Stimulated activated memory B cell treated with anti-CD40 and anti-IgM and Interleukin-4, amounts not matched to agents 10 μg/mL and 1 μg/mL and 100 μg/mL, for 72 hours (primary cell): Measurements from ENCODE around the gene PITX2.

Source experiments
- ATAC-seq: fragments of 150-1000 bp; cut with Tn5 transposase; 2 replicates; pipeline ENCODE4 v1.10.0; 2021
- H3K27ac Mint-ChIP-seq: one replicate; pipeline ENCODE4 v1.8.0; 2022; ENCODE audit warnings: mild to moderate bottlenecking, mixed read lengths
- H3K27me3 Mint-ChIP-seq: one replicate; pipeline ENCODE4 v1.8.0; 2022; ENCODE audit warnings: mixed read lengths
- H3K36me3 Mint-ChIP-seq: one replicate; pipeline ENCODE4 v1.8.0; 2022; ENCODE audit warnings: mixed read lengths
- H3K4me1 Mint-ChIP-seq: one replicate; pipeline ENCODE4 v1.8.0; 2022; ENCODE audit warnings: mixed read lengths
- H3K4me3 Mint-ChIP-seq: one replicate; pipeline ENCODE4 v1.8.0; 2022; ENCODE audit warnings: mild to moderate bottlenecking, moderate library complexity, mixed read lengths
- H3K9me3 Mint-ChIP-seq: one replicate; pipeline ENCODE4 v1.8.0; 2022; ENCODE audit warnings: mixed read lengths

PITX2 gene

DNA sequence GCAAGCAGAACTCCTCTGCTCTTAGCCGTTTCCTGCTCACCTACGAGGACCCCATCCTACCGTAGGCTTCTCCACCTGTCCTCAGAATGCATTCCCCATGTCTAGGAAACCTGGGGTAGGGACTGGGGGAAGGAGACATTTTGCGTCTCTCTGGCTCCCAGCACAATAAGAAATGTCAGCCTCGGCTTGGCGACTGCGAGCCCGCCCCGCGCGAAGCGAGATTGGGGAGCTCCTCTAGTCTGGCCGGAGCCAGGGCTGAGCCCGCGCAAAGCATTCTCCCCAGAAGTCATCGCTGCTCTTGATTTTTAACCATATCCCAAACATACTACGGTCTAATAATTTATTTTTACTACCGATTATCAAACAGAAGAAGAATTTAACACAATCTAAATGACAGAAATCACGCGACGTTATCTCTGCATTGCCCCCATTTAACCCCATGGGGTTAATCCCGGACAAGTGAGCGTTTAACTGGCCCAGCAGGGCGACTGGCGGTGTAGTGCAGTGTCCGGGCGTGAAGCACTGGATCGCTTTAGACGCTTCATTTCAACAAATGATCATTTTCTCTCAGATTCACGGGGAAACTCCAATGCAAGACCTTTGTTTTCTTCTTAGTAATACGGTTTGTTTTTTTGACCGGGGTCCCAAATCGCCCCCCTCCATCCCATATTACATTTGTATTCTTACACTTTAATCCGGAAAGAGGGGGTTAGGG lies 8.0 kb upstream of the PITX2 start:
- peaks cover 8% of the 10 kb centered on the region for H3K4me1 Mint-ChIP-seq
- no peak overlapping the region for H3K27ac Mint-ChIP-seq
- H3K27me3 Mint-ChIP-seq: peaks cover 91% of the 10 kb centered on the region
- H3K9me3 Mint-ChIP-seq: peaks cover 4% of the 10 kb centered on the region
- H3K36me3 Mint-ChIP-seq: no peaks in the 10 kb centered on the region
- ATAC-seq: no peak
- H3K4me3 Mint-ChIP-seq: no peak overlapping the region

DNA sequence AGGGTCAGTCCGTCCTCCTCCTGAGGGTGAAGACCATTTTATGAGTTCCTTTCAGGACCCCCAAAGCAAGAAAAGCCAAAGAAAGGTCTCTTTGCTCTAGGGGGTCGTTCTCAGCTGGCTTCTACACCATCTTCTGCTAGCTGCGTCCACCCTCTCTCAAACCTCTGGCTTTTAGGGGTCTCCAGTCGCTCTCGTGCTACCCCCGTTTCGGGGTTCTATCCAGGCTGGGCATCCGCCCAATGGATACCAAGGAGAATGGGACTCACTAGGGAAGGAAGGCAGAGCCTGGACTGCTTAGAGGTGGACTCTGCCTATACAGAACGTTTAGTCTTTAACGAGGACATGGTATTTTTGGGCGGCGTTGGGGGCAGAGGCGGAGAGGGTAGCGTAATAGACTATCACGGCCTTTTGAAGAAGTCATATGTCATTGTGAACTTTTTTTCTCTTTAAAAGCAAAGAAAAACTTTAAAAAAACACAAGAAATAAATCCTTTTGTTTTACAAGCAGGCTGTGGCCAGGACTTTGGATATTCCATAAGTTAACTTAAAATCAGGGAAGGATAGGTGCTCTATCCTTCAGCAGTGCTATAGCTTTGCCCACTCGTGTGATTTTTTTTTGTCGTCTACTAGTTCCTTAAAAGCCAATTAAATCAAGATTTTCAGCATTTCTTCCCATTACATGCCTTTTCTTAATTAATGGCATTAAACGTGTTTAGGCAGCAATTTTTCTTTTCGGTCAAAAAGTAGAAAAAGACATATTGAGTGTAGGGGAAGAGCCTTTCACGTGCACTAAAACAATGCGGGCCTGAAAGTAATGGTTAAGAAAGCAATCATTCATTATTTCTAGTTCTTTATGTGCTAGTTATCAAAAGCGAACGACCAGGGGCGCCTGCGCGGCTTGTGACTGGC lies 7.2 kb upstream of the PITX2 start:
- Mint-ChIP-seq H3K27me3 (peaks cover 96% of the 10 kb centered on the region), H3K9me3 (peaks cover 4% of the 10 kb centered on the region), H3K4me1 (peaks cover 8% of the 10 kb centered on the region), H3K36me3 (no peaks in the 10 kb centered on the region), H3K4me3 (no peak overlapping the region), H3K27ac (no peak overlapping the region)
- no peak for ATAC-seq

DNA sequence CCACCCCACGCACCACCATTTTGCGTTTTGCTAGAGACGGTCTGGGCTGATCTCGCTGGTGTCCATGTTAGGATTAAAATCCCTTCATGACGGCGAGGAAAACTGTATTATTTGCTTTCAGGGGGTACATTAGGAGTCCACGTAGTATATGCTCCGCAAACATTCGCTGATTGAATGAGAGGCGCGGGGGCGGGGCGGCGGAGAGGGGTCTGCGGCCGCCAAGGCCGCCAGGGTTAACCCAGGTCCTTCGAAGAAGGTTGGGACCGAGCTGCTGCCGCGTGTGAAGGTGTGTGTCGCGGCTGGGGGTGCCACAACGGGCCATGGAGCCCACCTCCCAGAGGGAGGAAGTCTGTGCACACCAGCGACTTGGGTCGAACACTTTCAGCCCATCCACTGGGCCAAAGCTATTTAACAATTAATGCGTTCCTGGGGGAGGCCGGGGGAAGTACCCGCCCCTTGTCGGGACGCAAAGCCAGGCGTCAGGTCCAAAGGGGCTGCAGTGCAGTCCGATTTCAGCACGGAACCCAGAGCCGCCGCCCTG lies 6.4 kb upstream of the PITX2 start:
- Mint-ChIP-seq H3K4me3 (no peak overlapping the region), H3K27me3 (peaks cover 96% of the 10 kb centered on the region), H3K36me3 (no peaks in the 10 kb centered on the region), H3K27ac (no peak overlapping the region), H3K9me3 (peaks cover 2% of the 10 kb centered on the region), H3K4me1 (peaks cover 8% of the 10 kb centered on the region)
- ATAC-seq: no peak

DNA sequence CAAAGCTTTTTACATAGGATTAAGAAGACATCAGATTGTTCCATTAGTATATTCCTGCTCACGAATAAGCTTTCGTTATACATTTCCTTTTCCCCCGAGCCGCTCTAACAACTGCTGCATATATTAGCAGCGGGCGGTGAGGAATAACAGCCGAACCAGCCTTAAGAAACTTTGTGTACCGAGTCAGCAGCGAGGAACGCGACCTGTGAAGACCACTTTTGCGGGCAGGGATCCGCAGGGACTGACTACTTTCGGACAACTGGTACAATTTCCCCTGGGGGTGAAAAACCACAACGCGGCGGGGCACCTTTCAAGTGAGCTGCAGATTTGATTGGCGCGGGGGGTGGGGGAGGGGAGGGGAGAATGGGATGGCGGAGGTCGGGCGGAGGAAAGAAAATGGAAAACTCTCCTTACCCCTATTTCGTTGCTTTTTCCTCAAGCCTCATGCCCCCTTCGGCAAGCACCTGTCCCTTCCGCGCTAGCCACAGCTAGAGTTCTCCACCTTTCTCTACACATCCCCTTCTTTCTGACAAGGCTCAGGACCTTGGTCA lies 5.9 kb upstream of the PITX2 start:
- Mint-ChIP-seq H3K4me3 (no peak overlapping the region), H3K27me3 (peaks cover 96% of the 10 kb centered on the region), H3K27ac (no peak overlapping the region), H3K9me3 (peaks cover 2% of the 10 kb centered on the region), H3K4me1 (peaks cover 8% of the 10 kb centered on the region), H3K36me3 (no peaks in the 10 kb centered on the region)
- no peak for ATAC-seq

DNA sequence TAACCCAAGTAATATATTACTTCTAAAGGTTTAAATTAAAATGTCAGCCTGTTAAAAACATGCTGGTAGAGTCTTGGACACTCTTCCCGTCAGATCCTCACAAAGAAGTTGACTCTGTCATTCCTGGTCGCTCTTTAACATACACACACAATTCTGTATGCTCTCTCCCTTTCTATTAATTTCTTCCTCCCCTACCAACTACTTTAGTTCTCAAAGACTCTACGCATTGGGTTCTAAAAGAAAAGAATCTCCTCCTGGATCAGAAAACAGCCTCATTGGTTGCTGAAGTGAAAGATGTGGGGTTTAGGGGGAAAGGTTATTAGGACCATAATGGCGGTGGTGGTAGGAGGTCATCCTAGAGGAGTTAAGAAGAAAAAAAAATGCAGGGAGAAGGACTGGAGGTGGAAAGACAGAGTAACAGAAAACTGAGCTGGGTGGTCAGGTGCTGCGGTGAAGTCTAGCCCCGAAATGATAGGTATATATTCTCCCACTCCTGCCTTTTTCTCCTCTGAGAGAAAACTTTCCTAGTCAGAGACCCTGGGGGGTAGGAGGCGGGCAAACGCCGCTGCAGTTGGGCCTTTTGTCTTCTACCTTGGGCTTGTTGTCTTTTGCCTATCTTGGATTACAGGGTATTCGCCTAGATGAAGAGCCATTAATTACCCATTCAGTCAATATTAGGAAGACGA lies 5.2 kb upstream of the PITX2 start:
- ATAC-seq: no peak
- Mint-ChIP-seq H3K27ac (no peak overlapping the region), H3K4me1 (peaks cover 8% of the 10 kb centered on the region), H3K9me3 (peaks cover 2% of the 10 kb centered on the region), H3K4me3 (no peak overlapping the region), H3K36me3 (no peaks in the 10 kb centered on the region), H3K27me3 (peaks cover 96% of the 10 kb centered on the region)

DNA sequence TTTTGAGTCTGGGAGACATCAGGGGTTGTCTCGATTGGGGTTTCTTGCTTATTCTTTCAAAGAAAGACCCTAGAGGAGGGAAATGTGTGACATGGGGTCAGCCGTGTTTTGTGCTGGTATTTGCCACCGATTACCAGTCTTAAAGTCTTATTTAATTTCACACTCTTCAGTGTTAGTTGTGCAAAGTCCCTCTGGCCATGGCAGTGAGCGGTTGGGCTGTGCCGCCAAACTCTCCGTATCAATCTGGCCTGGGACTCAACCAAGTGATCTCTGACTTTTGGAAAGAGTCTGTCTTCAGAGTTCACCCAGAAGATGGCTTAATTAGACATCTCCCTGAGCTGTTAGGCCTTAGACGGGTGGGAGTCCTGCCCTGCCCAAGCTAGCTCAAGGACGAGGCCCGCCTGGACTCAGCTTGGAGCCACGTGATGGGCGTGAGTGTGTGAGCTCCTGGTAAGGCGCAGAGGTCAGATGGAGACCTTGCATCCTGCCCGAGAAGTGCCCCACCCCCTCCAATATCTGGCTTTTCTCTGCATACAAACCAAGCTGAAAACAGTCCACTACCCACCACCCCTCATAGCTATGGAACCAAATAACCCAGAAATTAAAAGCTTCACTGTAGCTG lies 3.8 kb upstream of the PITX2 start:
- Mint-ChIP-seq H3K27ac (no peak overlapping the region), H3K27me3 (peaks cover 96% of the 10 kb centered on the region)

DNA sequence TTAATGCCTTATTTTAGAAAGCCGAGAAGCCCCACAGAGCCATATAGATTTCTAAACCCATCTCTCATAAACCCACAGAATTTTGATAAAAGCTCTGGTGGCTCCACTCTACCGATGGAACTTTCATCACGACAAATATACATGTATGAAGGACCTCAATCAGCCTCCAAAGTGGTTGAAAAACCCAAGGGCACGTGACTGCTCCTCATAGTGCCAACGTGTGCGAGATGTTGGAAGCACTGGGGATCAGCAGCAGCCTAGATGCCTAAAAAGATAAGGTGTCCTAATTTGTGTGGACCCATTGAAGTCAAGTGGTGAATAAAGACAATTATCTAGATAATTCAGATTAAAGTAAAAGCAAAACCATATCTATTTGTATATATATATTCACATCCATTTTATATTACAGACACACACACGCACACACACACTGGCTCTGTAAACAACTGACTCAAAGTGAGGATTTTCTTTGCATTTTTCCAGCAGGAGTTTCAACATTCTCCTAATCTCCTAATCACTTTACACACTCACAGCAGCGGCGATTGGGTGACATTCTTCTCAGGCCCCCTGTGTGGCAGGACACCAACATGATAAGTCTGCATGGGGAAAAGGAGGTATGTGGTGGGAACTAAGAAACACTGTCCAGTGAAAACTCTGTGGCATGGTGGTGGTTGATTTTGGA lies 2.8 kb upstream of the PITX2 start:
- H3K36me3 Mint-ChIP-seq: no peaks in the 10 kb centered on the region
- ATAC-seq: no peak
- H3K27me3 Mint-ChIP-seq: peaks cover 100% of the 10 kb centered on the region
- peaks cover 2% of the 10 kb centered on the region for H3K9me3 Mint-ChIP-seq
- no peak overlapping the region for H3K4me3 Mint-ChIP-seq
- H3K27ac Mint-ChIP-seq: no peak overlapping the region
- H3K4me1 Mint-ChIP-seq: no peaks in the 10 kb centered on the region

More for the DNA sequence above, 3.8 kb upstream of the PITX2 start:
- no peaks in the 10 kb centered on the region for H3K36me3 Mint-ChIP-seq
- H3K9me3 Mint-ChIP-seq: peaks cover 2% of the 10 kb centered on the region
- no peak for ATAC-seq
- H3K4me1 Mint-ChIP-seq: peaks cover under 1% of the 10 kb centered on the region
- no peak overlapping the region for H3K4me3 Mint-ChIP-seq

DNA sequence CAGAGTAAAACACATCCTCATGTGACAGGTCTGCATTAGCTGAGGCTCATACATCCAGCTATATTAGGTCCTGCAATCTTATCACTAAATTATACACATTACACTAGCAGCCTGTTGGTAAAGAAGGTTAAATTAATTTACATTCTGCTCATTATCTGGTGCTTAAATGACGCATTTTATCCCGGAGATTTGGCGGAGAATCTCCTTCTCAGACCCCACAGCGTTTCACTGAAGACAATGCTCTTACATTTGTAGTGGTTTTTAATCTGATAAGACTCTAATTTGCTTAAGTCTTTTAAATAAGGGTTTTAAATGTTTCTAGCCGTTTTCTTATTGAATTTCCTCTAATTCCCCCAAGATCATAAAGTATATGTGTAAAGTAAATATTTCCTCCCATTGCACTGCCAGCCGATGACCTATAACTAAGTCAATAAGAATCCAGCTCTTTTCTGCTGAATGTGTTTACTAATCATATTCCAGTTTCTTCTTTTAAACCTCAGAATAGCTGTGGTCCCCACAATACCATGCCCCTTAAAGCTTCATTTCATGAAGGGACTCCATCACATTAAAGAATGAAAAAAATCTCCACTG lies 2.1 kb upstream of the PITX2 start:
- ATAC-seq: no peak
- Mint-ChIP-seq H3K4me3 (no peak overlapping the region), H3K36me3 (no peaks in the 10 kb centered on the region), H3K27me3 (peaks cover 100% of the 10 kb centered on the region), H3K27ac (no peak overlapping the region), H3K4me1 (no peaks in the 10 kb centered on the region), H3K9me3 (peaks cover 2% of the 10 kb centered on the region)

DNA sequence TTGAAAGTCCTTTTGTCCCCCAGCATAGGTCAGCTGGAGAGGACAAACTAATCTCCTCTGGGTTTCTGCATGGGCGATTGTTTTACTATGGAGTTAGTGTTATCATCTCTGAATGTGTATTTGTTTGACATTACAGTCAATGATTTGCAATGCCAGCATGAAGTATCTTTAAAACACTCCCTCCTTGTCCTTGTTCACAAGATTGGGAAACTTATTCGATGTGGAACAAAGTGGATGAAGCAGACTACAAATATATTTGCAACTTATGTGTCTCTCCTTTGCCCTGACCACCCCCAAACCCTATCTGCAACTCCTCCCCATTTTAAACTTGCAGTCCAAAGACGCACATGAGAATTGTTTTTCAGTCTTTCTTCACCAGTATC lies 1.5 kb upstream of the PITX2 start:
- Mint-ChIP-seq H3K36me3 (no peaks in the 10 kb centered on the region), H3K4me3 (no peak overlapping the region), H3K9me3 (peaks cover 2% of the 10 kb centered on the region), H3K4me1 (peaks cover 5% of the 10 kb centered on the region), H3K27me3 (peaks cover 100% of the 10 kb centered on the region), H3K27ac (no peak overlapping the region)
- ATAC-seq: no peak

DNA sequence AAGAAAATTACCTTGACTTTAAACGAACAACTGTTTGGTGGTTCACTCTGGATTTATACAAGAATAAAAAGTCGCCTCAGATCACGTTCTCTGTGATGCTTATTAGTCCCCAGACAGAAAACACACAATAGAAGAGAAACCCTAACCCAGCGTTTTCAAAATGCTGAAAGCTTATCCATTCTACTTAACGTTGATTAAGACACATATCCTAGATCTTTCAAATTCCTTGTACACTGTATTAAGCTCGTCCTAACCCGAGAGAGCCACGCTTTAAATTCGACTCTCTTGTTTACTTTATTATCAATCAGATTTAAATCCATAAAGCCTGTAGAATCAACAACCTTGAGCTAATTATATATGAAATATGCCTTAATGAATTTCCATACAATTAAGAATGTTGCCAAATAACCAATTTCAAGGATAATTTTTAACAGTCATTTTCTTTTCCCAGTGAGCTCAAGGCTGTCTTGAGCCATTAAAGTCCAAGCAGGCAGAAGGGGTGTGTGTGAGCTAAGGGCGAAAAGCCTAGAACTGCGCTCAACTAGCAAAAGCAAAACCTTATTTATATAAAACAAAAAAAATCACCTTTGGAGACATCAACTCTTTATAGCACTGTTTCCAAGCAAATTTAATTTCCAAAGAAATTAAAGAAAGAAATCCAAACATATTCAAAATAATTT lies 981 bp upstream of the PITX2 start:
- H3K4me3 Mint-ChIP-seq: no peak overlapping the region

DNA sequence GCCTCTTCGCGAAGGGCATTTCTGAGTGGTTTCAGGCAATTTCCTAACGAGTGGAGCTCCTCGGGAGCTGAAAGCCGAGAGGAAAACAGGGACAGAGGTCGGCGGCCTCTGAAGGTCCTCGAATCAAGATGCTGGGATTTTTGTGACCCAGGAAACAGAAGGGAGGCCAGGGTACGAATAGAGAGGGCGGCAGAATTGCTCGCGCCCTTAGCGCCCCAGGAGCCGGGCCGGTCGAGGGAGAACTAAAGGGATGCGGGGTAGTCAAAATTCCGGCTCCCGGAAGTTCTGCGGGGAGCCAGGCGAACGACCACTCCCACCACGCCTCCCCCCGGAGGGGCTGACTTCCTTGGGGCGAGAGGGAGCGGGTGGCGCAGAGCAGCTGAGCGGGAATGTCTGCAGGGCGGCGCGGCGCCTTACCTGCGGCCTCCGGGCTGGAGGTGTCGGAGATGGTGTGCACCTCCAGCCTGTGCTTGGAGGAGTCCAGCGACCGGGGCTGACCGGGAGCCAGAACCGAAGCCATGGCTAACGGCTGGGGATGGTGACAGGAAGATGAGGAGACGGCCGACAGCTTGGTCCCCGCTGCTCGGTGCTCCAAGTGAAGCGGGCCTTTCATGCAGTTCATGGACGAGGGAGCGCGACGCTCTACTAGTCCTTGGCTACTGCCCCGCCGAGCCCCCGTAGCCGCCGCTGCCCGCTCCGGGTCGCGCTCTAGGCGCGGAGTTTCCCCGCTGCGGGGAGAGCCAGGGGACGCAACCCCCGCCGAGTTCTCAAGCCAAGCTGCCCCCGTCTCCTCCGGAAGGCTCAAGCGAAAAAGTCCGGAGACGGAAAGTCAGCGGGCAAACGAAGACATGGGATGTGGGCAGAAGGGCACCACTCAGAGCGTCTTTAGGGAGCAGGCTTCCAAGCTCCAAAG lies 782 bp downstream of the PITX2 start:
- H3K27me3 Mint-ChIP-seq: peaks cover 100% of the 10 kb centered on the region
- no peak overlapping the region for H3K27ac Mint-ChIP-seq
- H3K4me3 Mint-ChIP-seq: peak overlapping the region; percentile 47
- H3K36me3 Mint-ChIP-seq: no peaks in the 10 kb centered on the region
- peaks cover 6% of the 10 kb centered on the region for H3K4me1 Mint-ChIP-seq
- H3K9me3 Mint-ChIP-seq: no peaks in the 10 kb centered on the region
- ATAC-seq: no peak

More for the DNA sequence above, 981 bp upstream of the PITX2 start:
- Mint-ChIP-seq H3K36me3 (no peaks in the 10 kb centered on the region), H3K27me3 (peaks cover 100% of the 10 kb centered on the region), H3K9me3 (no peaks in the 10 kb centered on the region), H3K4me1 (peaks cover 6% of the 10 kb centered on the region), H3K27ac (no peak overlapping the region)
- no peak for ATAC-seq

DNA sequence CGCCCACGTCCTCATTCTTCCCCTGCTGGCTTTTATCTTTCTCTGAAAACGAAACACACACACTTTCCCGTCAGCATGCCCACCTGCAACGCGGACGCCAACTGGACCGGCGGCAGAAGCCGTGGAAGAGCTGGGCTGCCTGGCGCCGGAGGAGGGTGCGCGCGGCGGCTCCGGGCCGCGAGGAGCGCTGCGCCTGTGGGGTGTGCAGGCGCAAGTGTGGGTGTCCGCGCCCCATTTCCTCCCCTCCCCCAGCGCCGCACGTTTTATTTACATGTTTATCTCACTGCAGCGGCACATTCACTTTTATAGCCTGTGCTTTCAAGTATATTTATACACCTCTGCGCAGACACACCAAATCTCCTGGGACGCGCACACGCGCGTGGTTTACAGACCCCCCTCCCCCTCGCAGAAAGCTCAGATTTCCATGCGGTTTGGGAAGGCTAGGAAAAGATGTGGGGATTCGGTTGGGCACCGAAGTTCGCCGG lies 1.5 kb downstream of the PITX2 start:
- H3K9me3 Mint-ChIP-seq: no peaks in the 10 kb centered on the region
- no peak overlapping the region for H3K27ac Mint-ChIP-seq
- no peaks in the 10 kb centered on the region for H3K36me3 Mint-ChIP-seq
- H3K4me1 Mint-ChIP-seq: peaks cover 6% of the 10 kb centered on the region
- peaks cover 100% of the 10 kb centered on the region for H3K27me3 Mint-ChIP-seq
- no peak overlapping the region for H3K4me3 Mint-ChIP-seq
- ATAC-seq: no peak
